KG1 (cell line): Measurements from ENCODE around the gene RNF20.

ENCODE experiments used
- DNase-seq: peaks from one replicate; lab custom pipeline; 2025; lab: John Stamatoyannopoulos, UW

The RNF20 gene

GRCh38 chr9:101590901-101591300 lies 57.2 kb downstream of the RNF20 start:
- DNase-seq: no peak

DNA sequence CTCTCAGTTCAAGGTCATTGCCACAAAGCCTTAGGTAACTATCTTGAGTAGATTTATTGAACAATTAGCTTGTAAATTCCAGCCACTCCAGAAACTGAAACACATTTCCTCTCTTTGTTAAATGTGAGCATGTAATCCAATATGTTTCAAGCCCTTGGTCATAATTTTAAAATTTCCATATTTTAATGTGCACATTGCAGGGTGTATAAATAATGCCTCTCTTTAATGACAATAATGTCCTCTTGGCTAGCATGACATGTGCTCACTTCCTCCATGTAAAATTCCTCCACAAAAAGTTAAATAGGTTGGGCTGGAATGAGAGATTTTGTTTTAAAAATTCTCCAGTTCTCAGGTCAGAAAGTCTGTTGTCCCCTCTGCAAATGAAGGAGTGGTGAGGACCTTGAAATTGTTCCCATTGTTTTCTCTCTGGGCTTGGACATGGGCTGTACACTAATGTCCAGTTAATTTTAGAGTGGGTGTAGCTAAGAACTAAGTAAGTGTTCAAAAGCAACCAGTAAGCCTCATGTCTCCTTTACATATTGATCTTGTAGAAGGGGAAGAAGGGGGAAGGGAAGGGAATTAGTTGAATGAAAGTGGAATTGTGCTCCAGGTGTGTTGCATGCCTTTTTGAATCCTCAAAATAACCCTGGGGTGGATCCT lies 58.3 kb downstream of the RNF20 start:
- DNase-seq: no peak

DNA sequence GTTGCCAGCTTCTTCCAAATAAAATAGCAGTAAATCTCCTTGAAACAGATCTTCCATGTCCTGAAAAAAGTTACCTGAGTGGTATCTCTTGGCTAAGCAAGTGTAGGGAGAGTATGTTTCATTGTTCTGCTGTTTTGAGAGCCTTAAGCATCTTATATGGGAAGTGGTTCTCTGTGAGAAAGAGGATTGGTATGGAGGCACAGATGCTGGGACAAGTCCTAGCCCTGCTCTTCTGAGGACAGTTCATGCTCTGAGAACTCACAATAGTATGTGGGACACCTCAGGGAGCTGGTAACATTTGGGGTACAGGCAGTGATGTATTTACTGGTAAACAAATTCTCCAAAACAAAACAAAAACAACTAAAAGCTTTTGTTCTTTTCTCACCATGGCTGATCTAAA lies 59.1 kb downstream of the RNF20 start:
- no peak for DNase-seq

GRCh38 chr9:101593345-101593744 lies 59.7 kb downstream of the RNF20 start:
- DNase-seq: no peak

GRCh38 chr9:101594796-101595195 lies 61.1 kb downstream of the RNF20 start, which contains the start of gene PPP3R2:
PPP3R2 (minus strand) TSS chr9:101594969; CDS start chr9:101594921, 48 bp downstream.
- DNase-seq: no peak

DNA sequence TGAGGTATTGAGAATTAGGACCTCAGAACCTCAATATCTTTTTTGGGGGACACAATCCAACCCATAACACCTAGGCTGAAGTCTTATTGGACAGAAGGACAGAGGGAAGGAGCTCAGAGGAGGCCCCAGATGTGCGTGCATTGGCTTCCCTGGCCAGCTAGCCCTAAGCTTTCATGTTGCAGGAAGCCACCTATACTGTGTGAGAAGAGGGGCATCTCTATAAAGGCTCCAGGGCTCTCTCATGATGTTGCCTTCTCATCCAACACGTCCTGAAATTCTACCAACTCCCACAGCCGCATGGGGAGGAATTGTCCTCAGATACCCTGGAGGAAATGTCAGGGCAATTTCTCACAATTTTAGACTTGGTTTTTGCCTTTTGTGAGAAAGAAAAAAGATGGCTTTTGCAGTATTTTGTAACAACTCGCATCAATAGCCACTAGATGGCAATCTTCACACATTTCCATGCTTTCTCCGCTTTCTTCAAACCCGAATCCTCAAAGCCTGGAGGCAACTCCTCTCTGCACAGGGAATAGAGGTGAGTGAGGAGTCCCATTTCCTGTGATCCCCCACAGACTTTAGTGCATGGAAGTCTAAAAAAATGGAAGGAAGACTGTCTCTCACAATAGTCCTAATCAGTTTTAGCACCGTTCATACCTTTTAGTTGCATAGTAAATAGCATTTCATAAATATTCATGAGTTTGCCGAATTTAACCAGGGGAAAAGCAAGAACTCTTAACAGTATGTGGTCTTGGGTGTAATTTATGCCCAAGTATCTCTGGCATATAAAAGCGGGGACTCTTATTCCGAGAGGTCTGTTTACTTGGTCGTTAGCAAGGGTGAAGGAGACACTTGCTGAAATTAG lies 68.5 kb downstream of the RNF20 start:
- no peak for DNase-seq

DNA sequence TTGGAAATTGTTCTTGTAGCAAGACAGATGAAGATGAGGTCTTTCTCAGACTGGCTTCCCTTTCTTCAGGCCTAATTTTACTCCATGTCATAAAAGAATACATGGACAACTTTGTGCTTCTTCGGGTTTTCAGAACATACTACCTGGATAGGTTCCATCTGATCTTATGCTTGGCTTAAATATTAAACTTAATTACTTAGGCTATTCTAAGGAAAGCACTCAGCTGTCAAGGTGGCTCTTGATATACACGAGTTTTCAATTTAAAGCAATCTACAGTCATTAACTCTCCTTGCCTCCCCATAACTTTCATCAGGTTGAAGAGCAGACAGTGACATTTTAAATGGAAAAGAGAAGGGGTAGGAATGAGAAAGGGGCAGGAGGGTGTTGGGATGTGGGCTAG lies 70.6 kb downstream of the RNF20 start:
- DNase-seq: no peak

DNA sequence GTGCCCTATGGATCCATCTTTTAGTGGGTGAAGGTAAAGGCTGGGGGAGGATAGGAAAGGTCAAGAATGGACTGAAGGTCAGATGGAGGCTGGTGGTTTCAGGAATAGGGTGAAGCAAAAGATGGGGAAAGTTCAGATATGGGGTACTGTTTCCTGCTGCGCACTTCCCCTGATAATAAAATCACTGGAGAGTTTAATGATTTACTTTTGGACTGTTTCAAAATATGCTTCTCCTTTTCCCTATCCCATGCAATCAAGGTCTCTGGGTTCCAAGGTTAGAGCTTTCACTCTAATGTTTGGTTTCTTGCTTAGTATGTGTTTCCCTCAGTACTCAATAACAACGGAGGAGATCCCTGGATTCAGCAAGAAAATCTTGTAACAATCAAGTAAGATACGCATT lies 71.9 kb downstream of the RNF20 start:
- DNase-seq: no peak
